A673 (cell line): ENCODE results near the gene DOCK4.

ENCODE experiments used
- CTCF ChIP-seq: fragments of 300-800, 200-600 bp; sonication (generic); conservative IDR thresholded peaks from 2 replicates; pipeline ENCODE4 v1.5.1; 2017; ENCODE audit warnings: low read depth, mild to moderate bottlenecking, antibody characterized with exemption, low read length, moderate library complexity, mixed read lengths
- EZH2 ChIP-seq: fragments of 200-600 bp; sonication (generic); IDR thresholded peaks from 2 replicates; pipeline ENCODE4 v1.6.1; 2017; ENCODE audit warnings: borderline replicate concordance, low read depth, mild to moderate bottlenecking, mixed read lengths, antibody characterized with exemption, low read length; ENCODE audit not compliant: poor library complexity, severe bottlenecking

- no peak for TF ChIP-seq CTCF
- no peak for TF ChIP-seq EZH2
These were observed 184.1 kb downstream of the DOCK4 start for GRCh38 chr7:112022128-112022527.
